Heart right ventricle (tissue), 16 donors: Measurements from ENCODE around the gene TRIM66. TPM values are rescaled to one million over a fixed set of nuclear protein-coding genes. Genes with fewer than 3 reads are reported as not detected.

ENCODE experiments used
- ATAC-seq, 8 donors: fragments of 200-7000 bp; cut with Tn5 transposase; one replicate each; pipeline ENCODE4 v1.9.1; 2020; ENCODE audit warnings: mild to moderate bottlenecking in 8 of 8, moderate library complexity in 8 of 8, moderate number of reproducible peaks in 1 of 8
- DNase-seq, 2 donors: peaks; one replicate each; pipeline ENCODE4 v3.0.0-alpha.2; 2020
- H3K27ac ChIP-seq, 10 donors: fragments of 200-600 bp; sonication (generic) in 2 of 10; one replicate each; pipeline versions ENCODE4 v1.5.0 to v1.8.0; 2020 to 2022; ENCODE audit warnings: mild to moderate bottlenecking in 3 of 10
- H3K27me3 ChIP-seq, 7 donors: fragments of 200-600 bp; one replicate each; pipeline ENCODE4 v1.8.0; 2021 to 2022; ENCODE audit warnings: mild to moderate bottlenecking in 2 of 7
- H3K36me3 ChIP-seq, 9 donors: fragments of 200-600 bp; sonication (generic) in 1 of 9; one replicate each; pipeline versions ENCODE4 v1.5.0 to v1.8.0; 2020 to 2022; ENCODE audit warnings: mild to moderate bottlenecking in 2 of 9
- H3K4me1 ChIP-seq, 9 donors: fragments of 200-600 bp; sonication (generic) in 1 of 9; one replicate each; pipeline versions ENCODE4 v1.5.0 to v1.8.0; 2020 to 2022; ENCODE audit warnings: mild to moderate bottlenecking in 4 of 9
- H3K4me3 ChIP-seq, 10 donors: fragments of 200-600 bp; sonication (generic) in 2 of 10; one replicate each; pipeline versions ENCODE4 v1.5.0 to v1.8.0; 2020 to 2022; ENCODE audit warnings: mild to moderate bottlenecking in 7 of 10, moderate library complexity in 2 of 10
- H3K9me3 ChIP-seq, 11 donors: fragments of 200-600 bp in 10 of 11; sonication (generic) in 2 of 11; one replicate each; pipeline versions ENCODE4 v1.5.0 to v1.8.0; 2013 to 2022; ENCODE audit warnings: mild to moderate bottlenecking in 2 of 11, control low read depth in 1 of 11, moderate library complexity in 1 of 11
- CTCF ChIP-seq, 9 donors: fragments of 200-600 bp; sonication (generic) in 2 of 9; IDR thresholded peaks; one replicate each; pipeline versions ENCODE4 v1.5.0 to v1.8.0; 2021 to 2022; ENCODE audit warnings: antibody characterized with exemption in 9 of 9, mild to moderate bottlenecking in 5 of 9, moderate library complexity in 1 of 9
- WGBS, 2 donors: extraction: QIAGEN DNeasy Blood & Tissue Kit; methylation state at CpG; one replicate each; pipeline ENCODE4 v1.1.7; 2013; ENCODE audit warnings: inconsistent platforms in 1 of 2; 5-methylcytosine and 5-hydroxymethylcytosine counted together
- intact Hi-C, 10 donors: fragments of 100-400 bp; cut with DNase I; formaldehyde crosslinking; loops; one replicate each; pipeline versions ENCODE4 v1.11.1 to v1.14.2; 2022
- polyA plus RNA-seq, 2 donors: library from polyadenylated mRNA; stranded (reverse); fragments of 200-250 nt; gene quantifications; one replicate each; pipeline ENCODE4 v1.2.3, GENCODE V29; 2013
- total RNA-seq, 10 donors: library from RNA; stranded (reverse); fragmentation: NEBNext Ultra II Directional in 3 of 10; extraction: Animal tissue kit (Norgen Biotek cat#: 25700) in 3 of 10; gene quantifications; one replicate each; pipeline versions ENCODE4 v1.2.1 to v1.2.4, GENCODE V29; 2021 to 2023
- donor health status: Arrhythmogenic right ventricular cardiomyopathy.
- donor health status: ischemic (EF 13 %, LVEDD 7.1; RV severe dilation, severe dysfunction).
- donor health status: healthy with polysubstance abuse.
- donor health status: DM: no; HTN: yes; CAD: no.
- donor health status: DM: no; HTN: no; CAD: no.
- donor health status: ischemic (EF 25% LVEDD 6.9; RV normal size, moderate dysfunction).
- donor health status: ischemic (EF 25% LVEDD 5.7; RV mildly dilated, moderate dysfunction).
- donor health status: healthy.
- donor health status: DM: yes; HTN: yes; CAD: no.
- donor health status: Ischemic cardiomyopathy.
- donor health status: ischemic (EF 35%, LVEDD 5.7; RV mildly dilated, moderate dysfunction).
- donor health status: nonischemic (EF 11% LVEDD 7.7; RV severe dilation, severe dysfunction).
- donor health status: DM: yes; HTN: yes; CAD: no.
- donor health status: PGD.
- donor health status: ischemic (EF 29% LVEDD 5.4; RV normal size, mild dysfunction).
- donor health status: nonischemic (EF 23%, LVEDD 6.1; RV moderate dilation, normal function).

Gene TRIM66
- total and polyA plus RNA-seq, 12 donors = 0.33 to 7.4 (median 2.8) TPM

GRCh38 chr11:8717876-8718753 is 35.6 kb upstream of the TRIM66 start:
- 28 to 32% methylated on average over 11 of the region's 11 CpGs for WGBS, 2 donors
- ATAC-seq (peak; percentile 35 to 85 (median 70)), DNase-seq (peak; percentile 39 to 57)
- H3K4me1 ChIP-seq = peaks cover 42 to 99% (median 94%) of the 10 kb centered on the region in 9 donors
- H3K27ac ChIP-seq = peak overlapping the region; percentile 44 to 90 (median 82)
- intact Hi-C loops = loop anchor here in 4 of 10 donors (5.0 kb wide), 5 partner anchors 44 to 94 kb away; a partner anchor contains a TSS
- H3K36me3 ChIP-seq = peaks cover 0 to 46% (median 5%) of the 10 kb centered on the region in 9 donors
- H3K9me3 ChIP-seq = no peaks in the 10 kb centered on the region
- H3K27me3 ChIP-seq = no peaks in the 10 kb centered on the region
- TF ChIP-seq CTCF (IDR thresholded peaks at IDR 0.05) = no peak
- no peak overlapping the region for H3K4me3 ChIP-seq

GRCh38 chr11:8717544-8717875 is 35.0 kb upstream of the TRIM66 start:
- intact Hi-C loops = loop anchor here in 4 of 10 donors (5.0 kb wide), 5 partner anchors 45 to 95 kb away; a partner anchor contains a TSS
- WGBS, 2 donors = 60 to 67% methylated on average over 9 of the region's 9 CpGs

GRCh38 chr11:8715501-8715900 is 33.0 kb upstream of the TRIM66 start:
- DNase-seq (peak in 1 of 2 donors; percentile 37), ATAC-seq (peak in 1 of 8 donors; percentile 9)
- no peak for TF ChIP-seq CTCF (IDR thresholded peaks at IDR 0.05)
- no peaks in the 10 kb centered on the region for H3K27me3 ChIP-seq
- peaks cover 0 to 67% (median 5%) of the 10 kb centered on the region in 9 donors for H3K36me3 ChIP-seq
- H3K27ac ChIP-seq = peak overlapping the region in 8 of 10 donors; percentile 34 to 80 (median 64)
- intact Hi-C loops = loop anchor here in 4 of 10 donors (5.0 kb wide), 5 partner anchors 47 to 97 kb away; a partner anchor contains a TSS
- peak overlapping the region in 1 of 10 donors; percentile 12 for H3K4me3 ChIP-seq
- WGBS, 2 donors = 54 to 61% methylated on average over 15 of the region's 15 CpGs
- H3K4me1 ChIP-seq = peaks cover 35 to 73% (median 71%) of the 10 kb centered on the region in 9 donors
- H3K9me3 ChIP-seq = no peaks in the 10 kb centered on the region

More at GRCh38 chr11:8717544-8717875, 35.0 kb upstream of the TRIM66 start:
- H3K27me3 ChIP-seq = no peaks in the 10 kb centered on the region
- no peak for TF ChIP-seq CTCF (IDR thresholded peaks at IDR 0.05)
- ATAC-seq (peak in 1 of 8 donors; percentile 5), DNase-seq (no peak)
- H3K36me3 ChIP-seq = peaks cover 0 to 49% (median 5%) of the 10 kb centered on the region in 9 donors
- no peaks in the 10 kb centered on the region for H3K9me3 ChIP-seq
- peak overlapping the region; percentile 39 to 90 (median 72) for H3K27ac ChIP-seq
- H3K4me3 ChIP-seq = no peak overlapping the region
- peaks cover 42 to 93% (median 91%) of the 10 kb centered on the region in 9 donors for H3K4me1 ChIP-seq

GRCh38 chr11:8714622-8715225 is 32.3 kb upstream of the TRIM66 start:
- TF ChIP-seq CTCF (IDR thresholded peaks at IDR 0.05) = no peak
- DNase-seq (no peak), ATAC-seq (no peak)
- peaks cover 0 to 67% (median 5%) of the 10 kb centered on the region in 9 donors for H3K36me3 ChIP-seq
- no peak overlapping the region for H3K4me3 ChIP-seq
- H3K4me1 ChIP-seq = peaks cover 28 to 70% (median 66%) of the 10 kb centered on the region in 9 donors
- H3K9me3 ChIP-seq = no peaks in the 10 kb centered on the region
- intact Hi-C loops = loop anchor here in 4 of 10 donors (5.0 kb wide), 5 partner anchors 48 to 98 kb away; a partner anchor contains a TSS
- H3K27ac ChIP-seq = peak overlapping the region in 7 of 10 donors; percentile 34 to 80 (median 67)
- 55 to 67% methylated on average over 4 of the region's 4 CpGs for WGBS, 2 donors
- no peaks in the 10 kb centered on the region for H3K27me3 ChIP-seq
